Kidney capillary endothelial cell (primary cell): Measurements from ENCODE around the gene ZNF280C.

ENCODE experiments used
- DNase-seq: peaks from one replicate; pipeline ENCODE4 v3.0.0-alpha.2; 2018; ENCODE audit warnings: low spot score

The ZNF280C gene

DNA sequence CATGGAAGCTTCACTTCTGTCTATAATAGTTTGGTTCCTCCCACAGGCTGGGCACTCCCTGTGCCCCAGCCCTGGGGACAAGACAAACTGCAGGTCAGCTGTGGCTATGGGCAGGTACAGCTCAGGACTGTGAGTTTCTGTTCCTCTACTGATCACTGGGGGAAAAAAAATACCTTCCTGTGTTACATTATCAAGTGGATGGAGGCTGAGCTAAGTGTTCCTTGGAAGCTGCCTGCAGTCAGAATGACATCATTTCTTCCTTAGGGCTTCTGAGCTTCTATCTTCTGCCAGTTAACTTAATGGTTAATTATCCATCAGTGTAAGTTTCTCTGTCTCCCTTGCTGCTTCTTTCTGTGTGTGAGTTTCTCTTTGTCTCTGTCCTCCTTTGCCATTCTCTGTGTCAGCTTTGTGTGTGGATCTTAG is 92.3 kb downstream of the ZNF280C start:
- DNase-seq = no peak

GRCh38 chrX:130174937-130175336 is 93.8 kb downstream of the ZNF280C start:
- DNase-seq = no peak

DNA sequence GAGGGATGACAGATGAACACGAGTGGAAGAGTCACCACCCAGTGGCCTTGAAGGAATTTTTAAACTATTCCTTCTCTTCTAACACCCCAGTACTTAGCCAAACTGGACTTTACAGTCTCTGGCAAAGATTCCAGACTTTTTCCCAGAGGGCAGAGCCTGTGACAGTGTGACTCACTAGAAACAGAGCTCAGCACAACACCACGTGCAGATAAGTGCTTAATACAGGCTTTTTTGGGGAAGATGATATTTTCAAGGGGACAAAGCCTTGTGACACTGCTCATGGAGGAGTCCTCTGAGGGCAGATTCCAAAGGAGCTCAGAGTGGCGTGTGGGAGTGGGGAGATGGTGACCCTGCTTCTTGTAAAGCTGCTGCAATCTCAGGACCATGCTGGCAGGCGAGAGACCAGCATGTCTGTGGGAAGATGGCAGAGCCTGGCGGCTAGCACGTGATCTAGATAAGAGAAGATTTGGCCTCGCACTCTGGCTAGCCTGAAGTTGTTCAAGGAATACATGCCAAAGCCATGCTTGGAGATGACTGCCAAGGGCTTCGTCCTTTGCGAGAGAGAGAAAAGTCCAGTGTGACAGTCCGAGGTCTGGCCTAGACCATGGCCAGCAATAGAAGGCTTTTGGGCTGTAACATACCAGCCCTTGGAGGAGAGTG is 94.5 kb downstream of the ZNF280C start:
- DNase-seq = no peak

DNA sequence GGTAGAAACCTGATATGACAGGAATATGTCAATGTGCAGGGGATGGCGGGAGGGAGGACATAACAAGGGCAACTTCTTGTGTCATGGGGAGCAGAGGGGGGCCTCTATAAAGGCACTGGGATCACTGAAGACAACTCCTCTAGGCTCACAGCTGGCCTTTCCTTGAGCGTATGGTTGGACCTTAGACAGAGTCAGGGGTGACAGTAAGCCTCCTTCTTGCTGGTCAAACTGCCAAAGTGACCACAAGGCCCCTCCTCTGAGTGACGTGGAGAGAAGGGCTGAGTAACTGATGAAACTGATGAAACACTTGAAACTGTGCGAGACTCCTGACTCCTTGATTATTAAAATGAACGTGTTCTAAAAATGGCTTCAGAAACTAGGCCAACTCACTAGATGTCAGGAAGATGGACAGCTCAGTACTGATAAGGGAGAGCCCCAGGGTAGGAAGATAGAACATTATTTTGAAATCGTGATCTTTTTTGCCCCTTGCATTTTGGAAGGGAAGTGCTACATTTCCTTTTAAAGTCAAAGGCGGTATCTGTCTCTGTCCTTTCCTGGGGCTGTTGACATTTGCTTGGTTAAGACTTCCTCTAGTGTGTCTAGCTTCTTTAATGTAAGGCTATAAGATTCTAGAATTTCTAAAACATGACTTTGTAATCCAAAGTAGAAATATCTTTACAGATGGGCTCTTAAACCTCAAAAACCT is 95.4 kb downstream of the ZNF280C start:
- DNase-seq = no peak

- DNase-seq = no peak
These were observed 96.4 kb downstream of the ZNF280C start for GRCh38 chrX:130172127-130172845.

GRCh38 chrX:130171446-130172126 is 97.1 kb downstream of the ZNF280C start, which contains the start of gene RAB33A:
Gene RAB33A (plus strand): TSS chrX:130171962. CDS start chrX:130172063, 101 bp downstream.
- no peak for DNase-seq

- no peak for DNase-seq
These were observed 97.8 kb downstream of the ZNF280C start for GRCh38 chrX:130170752-130171445.

- no peak for DNase-seq
These were observed 101.7 kb downstream of the ZNF280C start for GRCh38 chrX:130167040-130167439.

DNA sequence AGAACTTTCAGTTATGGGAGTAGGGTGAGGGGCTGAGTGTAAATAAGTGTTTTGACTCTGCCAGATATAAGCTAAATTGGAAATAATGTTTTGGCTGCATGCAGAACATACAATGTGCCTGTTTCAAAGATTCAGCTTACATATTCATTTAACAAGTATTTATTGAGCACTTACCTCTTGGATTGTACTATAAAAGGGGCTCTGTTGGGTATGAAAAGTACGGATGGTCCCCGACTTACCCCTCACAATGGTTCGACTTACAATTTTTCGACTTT is 102.3 kb downstream of the ZNF280C start:
- no peak for DNase-seq

DNA sequence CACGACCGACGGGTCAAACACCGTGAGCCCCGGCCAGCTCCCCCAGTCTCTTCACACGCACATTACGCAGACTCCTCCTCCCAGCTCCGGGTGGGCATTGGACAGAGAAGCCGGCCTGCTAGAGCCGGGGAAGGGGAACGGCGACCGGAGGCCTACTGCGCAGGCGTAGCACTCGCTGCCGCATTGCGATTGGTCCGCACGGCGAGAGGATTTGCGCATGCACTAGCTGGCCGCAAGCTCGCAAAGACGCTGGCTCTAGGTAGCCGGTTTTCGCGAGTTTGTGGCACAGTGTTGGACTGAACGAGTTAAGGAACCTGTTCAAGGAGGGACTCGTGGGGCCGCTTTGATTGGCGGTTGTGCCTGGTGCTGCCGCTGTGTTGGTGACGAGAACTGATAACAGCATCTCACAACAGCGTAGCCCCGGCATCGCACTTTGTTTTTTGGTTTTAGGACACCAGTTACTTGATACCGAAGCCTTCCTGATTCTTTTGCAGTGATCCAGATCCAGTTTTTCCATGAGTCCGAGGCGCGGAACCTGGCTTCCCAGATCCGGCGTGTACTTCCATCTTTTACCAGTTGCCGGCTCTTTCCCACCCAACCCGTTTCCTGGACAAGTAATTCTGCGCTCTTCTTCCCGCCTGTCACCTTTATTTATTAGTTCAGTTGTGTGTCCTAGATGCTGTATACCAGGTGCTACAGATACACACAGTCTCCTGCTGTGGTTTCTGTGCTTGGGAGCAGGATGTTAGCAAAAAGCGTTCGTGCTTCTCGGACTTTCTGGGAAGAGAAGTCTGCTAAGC is 102.8 kb downstream of the ZNF280C start, which contains the start of gene AIFM1:
TSS of gene AIFM1 (minus strand) at position 139 of the 800 bp plus-strand sequence. CDS start 185 bp downstream, outside the sequence.
- DNase-seq = peak; percentile 80

DNA sequence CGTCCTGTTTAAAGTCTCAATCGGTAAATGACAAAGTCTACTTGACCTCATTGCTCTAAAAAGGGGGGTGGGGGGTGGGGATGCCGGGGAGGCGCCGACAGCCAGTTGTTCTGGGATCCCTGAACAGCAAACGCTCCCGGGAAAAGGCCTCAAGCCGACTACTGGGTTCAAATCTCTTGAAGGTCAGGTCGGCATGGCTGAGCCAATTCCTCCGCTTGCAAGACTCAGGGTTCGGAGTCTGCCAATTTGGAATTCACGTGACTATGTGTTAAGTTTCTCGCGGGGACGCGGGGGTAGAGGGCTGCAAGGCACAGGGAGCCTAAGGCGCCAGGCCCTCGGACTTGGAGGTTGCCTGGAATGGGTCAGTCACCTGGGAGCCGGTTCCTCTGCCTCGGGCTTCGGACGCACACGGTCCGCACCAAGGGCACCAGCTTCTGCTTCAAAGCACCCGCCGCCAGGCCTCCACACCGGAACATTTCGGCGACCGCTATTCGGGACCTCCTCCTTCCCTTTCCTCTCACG is 103.5 kb downstream of the ZNF280C start:
- DNase-seq = no peak

DNA sequence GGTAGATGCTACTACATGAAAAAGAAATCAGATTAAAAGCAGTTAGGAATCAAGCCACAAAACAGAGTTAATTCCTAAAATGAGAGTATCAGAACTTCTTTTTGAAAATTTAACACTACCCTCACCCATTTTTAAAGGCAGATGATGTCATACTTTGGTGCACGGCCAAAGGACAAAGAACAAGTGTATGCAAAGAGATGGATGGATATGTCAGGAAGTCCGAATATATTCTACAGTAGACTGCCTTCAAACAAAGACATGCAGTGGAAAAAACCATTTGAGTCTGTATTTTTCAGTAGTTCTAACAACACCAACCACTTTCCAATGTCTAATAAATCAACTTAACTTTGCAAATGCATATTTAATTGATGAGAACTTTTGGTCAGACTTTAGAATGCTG is 105.3 kb downstream of the ZNF280C start:
- DNase-seq = no peak

GRCh38 chrX:130162094-130162735 is 106.5 kb downstream of the ZNF280C start:
- DNase-seq = no peak

DNA sequence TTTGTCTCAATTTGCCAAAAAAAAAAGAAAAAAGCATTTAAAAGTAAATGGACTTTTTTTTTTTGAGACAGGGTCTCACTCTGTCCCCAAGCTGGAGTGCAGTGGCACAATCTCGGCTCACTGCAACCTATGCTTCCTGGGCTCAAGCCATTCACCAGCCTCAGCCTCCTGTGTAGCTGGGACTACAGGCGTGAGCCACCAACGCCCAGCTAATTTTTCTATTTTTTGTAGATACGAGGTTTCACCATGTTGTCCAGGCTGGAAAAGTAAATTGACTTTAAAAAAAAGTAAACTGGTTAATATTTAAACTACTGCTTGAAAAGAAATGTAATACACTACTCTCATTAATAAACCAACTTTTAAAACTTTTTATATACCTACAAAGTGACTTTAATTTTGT is 108.9 kb downstream of the ZNF280C start:
- no peak for DNase-seq

DNA sequence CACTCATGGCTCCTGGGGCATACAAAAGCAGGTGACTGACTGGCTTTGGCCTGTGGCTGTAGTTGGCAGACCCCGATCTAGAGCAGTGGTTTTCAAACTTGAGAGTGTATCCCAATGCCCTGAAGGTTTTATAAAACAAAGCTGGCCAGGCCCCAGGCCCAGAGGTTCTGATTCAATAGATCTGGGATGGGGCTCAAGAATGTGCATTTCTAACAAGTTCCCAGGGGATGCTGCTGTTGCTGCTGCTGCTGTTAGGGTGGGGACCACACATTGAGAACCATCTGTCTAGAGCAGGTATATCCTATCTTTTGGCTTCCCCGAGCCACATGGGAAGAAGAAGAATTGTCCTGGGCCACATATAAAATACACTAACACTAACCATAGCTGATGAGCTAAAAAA is 110.4 kb downstream of the ZNF280C start:
- no peak for DNase-seq

DNA sequence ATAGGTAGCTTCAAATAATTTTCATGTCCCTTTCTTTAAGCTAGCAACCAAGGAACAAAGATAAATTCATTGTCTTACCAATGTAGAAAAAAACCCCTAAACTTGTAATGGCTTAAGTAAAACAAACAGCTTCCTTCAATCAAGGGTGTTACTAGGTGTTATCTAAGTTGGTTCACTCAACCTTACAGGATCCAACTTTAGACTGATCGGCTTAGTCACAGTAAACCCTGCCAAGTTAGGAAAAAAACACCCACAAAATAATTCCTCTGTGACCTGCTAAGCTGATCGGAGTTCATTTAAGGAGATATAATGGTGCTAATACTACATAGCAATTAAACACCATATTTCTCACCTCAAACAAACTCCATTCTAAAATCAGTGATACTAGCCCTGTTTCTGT is 113.1 kb downstream of the ZNF280C start:
- DNase-seq = no peak
